Upper lobe of left lung (tissue), 6 donors: ENCODE data around the gene BEST3. TPM values are rescaled to one million over a fixed set of nuclear protein-coding genes. Genes with fewer than 3 reads are reported as not detected.

Experiments
- ATAC-seq, 2 donors: fragments of 200-7000 bp; cut with Tn5 transposase; one replicate each; pipeline ENCODE4 v1.9.1; 2022; ENCODE audit warnings: mild to moderate bottlenecking in 2 of 2, moderate library complexity in 2 of 2; ENCODE audit not compliant: low FRiP score in 2 of 2
- DNase-seq, 2 donors: peaks; one replicate each; pipeline ENCODE4 v3.0.0-alpha.2; 2019 to 2020
- H3K27ac ChIP-seq, 4 donors: fragments of 200-600 bp; sonication (generic); one replicate each; pipeline ENCODE4 v1.5.1; 2016 to 2019
- H3K27me3 ChIP-seq, 4 donors: fragments of 200-600 bp; sonication (generic); one replicate each; pipeline ENCODE4 v1.5.1; 2017 to 2019
- H3K36me3 ChIP-seq, 4 donors: fragments of 200-600 bp; sonication (generic); one replicate each; pipeline ENCODE4 v1.5.1; 2016 to 2019
- H3K4me1 ChIP-seq, 4 donors: fragments of 200-600 bp; sonication (generic); one replicate each; pipeline ENCODE4 v1.5.1; 2018 to 2019
- H3K4me3 ChIP-seq, 4 donors: fragments of 200-600 bp; sonication (generic); one replicate each; pipeline ENCODE4 v1.5.1; 2017 to 2019; ENCODE audit warnings: mild to moderate bottlenecking in 2 of 4, moderate library complexity in 1 of 4
- H3K9me3 ChIP-seq, 4 donors: fragments of 200-600 bp; sonication (generic); one replicate each; pipeline ENCODE4 v1.5.1; 2018 to 2019
- EP300 ChIP-seq, 4 donors: sonication (generic); formaldehyde crosslinking; IDR thresholded peaks; one replicate each; pipeline ENCODE4 v1.5.1; 2017; ENCODE audit warnings: antibody characterized with exemption in 4 of 4, control low read depth in 2 of 4
- POLR2A ChIP-seq, 4 donors: fragments of 450-650 bp; IDR thresholded peaks; one replicate each; pipeline ENCODE4 v1.5.1; 2016 to 2017; ENCODE audit warnings: antibody characterized with exemption in 4 of 4, mild to moderate bottlenecking in 2 of 4
- POLR2AphosphoS5 ChIP-seq, 2 donors: sonication (generic); formaldehyde crosslinking; IDR thresholded peaks; one replicate each; pipeline ENCODE4 v1.5.1; 2017; ENCODE audit warnings: antibody characterized with exemption in 2 of 2
- WGBS, 2 donors: methylation state at CpG; one replicate each; pipeline ENCODE4 v1.1.5; 2017 to 2018; 5-methylcytosine and 5-hydroxymethylcytosine counted together
- total RNA-seq, 6 donors: library from RNA; depleted of rRNA in 4 of 6; stranded (reverse); fragments of >200 nt in 4 of 6; gene quantifications; one replicate each; pipeline versions ENCODE4 v1.1.0 to v1.2.1, GENCODE V29; 2016 to 2021
- TF ChIP-seq, protein P1 (sequence below), 6 experiments: fragments of 450-650 bp in 4 of 6; fragments of 200-600 bp in 2 of 6; sonication (generic) in 2 of 6; IDR thresholded peaks; one replicate each; pipeline ENCODE4 v1.5.1; 2016 to 2019; ENCODE audit warnings: antibody characterized with exemption in 6 of 6
- donor health status: DM: no; HTN: no; CAD: no; lungs with moderate emphysema.
- donor health status: DM: no; HTN: yes; CAD: no; lungs with severe emphysema.

BEST3 gene
- total RNA-seq, 6 donors from 2014 or later, result not detected

DNA sequence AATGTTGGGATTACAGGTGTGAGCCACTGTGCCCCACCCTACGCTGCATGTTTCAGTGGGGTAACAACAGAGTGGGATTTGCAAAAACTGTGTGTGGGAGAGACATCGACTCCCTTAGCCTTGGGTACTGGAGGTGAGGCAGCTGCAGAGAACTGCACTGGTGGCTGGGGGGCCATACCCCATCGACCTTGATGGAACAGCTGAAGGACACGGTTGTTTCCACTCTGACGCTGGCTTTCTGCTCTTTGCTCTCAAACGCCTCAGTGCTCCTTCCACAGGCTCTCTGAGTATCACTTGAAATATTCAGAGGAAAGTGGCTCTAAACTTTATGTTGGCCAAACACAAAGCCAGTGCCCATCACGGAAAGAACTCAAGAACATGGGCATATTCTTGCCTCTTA is 57.6 kb downstream of the BEST3 start:
- TF ChIP-seq, protein P1, sequence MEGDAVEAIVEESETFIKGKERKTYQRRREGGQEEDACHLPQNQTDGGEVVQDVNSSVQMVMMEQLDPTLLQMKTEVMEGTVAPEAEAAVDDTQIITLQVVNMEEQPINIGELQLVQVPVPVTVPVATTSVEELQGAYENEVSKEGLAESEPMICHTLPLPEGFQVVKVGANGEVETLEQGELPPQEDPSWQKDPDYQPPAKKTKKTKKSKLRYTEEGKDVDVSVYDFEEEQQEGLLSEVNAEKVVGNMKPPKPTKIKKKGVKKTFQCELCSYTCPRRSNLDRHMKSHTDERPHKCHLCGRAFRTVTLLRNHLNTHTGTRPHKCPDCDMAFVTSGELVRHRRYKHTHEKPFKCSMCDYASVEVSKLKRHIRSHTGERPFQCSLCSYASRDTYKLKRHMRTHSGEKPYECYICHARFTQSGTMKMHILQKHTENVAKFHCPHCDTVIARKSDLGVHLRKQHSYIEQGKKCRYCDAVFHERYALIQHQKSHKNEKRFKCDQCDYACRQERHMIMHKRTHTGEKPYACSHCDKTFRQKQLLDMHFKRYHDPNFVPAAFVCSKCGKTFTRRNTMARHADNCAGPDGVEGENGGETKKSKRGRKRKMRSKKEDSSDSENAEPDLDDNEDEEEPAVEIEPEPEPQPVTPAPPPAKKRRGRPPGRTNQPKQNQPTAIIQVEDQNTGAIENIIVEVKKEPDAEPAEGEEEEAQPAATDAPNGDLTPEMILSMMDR (IDR thresholded peaks at IDR 0.05), result no peak
- TF ChIP-seq EP300 (IDR thresholded peaks at IDR 0.05) (no peak), POLR2A (IDR thresholded peaks at IDR 0.05) (no peak), POLR2AphosphoS5 (IDR thresholded peaks at IDR 0.05) (no peak)
- H3K36me3 ChIP-seq, result no peaks in the 10 kb centered on the region
- no peak overlapping the region for H3K4me3 ChIP-seq
- DNase-seq (no peak), ATAC-seq (no peak)
- no peaks in the 10 kb centered on the region for H3K27me3 ChIP-seq
- H3K4me1 ChIP-seq, result no peaks in the 10 kb centered on the region
- WGBS, 2 donors, result 80 to 83% methylated on average over 7 of the region's 7 CpGs
- H3K9me3 ChIP-seq, result no peaks in the 10 kb centered on the region
- no peak overlapping the region for H3K27ac ChIP-seq

DNA sequence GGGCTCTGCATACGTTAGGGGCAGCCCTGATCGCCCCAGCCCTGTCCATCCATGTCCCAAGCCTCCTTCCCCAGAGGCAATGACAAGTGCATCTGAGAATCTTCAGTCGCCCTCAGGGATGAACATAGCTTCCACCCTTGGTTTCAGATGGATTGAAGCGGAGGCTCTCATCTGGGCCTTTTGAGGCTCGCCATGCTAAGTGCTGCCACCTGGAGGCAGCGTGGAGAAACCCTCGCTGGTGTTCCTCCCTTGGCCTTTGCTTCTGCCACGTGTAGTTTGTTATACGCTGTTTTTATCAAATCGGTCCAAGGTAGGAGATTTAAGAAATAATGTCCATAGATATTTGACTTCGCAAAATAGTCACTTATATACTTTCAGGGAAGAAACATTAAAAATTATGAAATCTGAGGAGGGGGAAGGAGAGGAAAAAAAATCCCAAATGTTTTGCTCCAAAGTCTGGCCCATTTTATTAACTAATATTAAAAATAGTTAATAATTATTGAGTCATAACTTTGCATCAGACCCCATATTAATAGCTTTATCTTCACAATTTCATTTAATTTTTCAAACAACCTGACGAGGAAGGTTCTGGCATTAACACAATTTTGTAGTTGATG is 59.6 kb downstream of the BEST3 start:
- Histone ChIP-seq H3K27ac (no peak overlapping the region), H3K9me3 (no peaks in the 10 kb centered on the region), H3K36me3 (no peaks in the 10 kb centered on the region), H3K4me1 (no peaks in the 10 kb centered on the region), H3K4me3 (no peak overlapping the region), H3K27me3 (no peaks in the 10 kb centered on the region)
- peak; percentile 73 to 76 for ATAC-seq
- 27% methylated on average over 10 to 12 of the region's 12 CpGs for WGBS, 2 donors
- DNase-seq, result peak in 1 of 2 donors; percentile 51
- TF ChIP-seq EP300 (IDR thresholded peaks at IDR 0.05) (no peak), POLR2A (IDR thresholded peaks at IDR 0.05) (no peak), POLR2AphosphoS5 (IDR thresholded peaks at IDR 0.05) (no peak)
- TF ChIP-seq, protein P1 (IDR thresholded peaks at IDR 0.05), result peak; percentile 55 to 74 (median 66)

DNA sequence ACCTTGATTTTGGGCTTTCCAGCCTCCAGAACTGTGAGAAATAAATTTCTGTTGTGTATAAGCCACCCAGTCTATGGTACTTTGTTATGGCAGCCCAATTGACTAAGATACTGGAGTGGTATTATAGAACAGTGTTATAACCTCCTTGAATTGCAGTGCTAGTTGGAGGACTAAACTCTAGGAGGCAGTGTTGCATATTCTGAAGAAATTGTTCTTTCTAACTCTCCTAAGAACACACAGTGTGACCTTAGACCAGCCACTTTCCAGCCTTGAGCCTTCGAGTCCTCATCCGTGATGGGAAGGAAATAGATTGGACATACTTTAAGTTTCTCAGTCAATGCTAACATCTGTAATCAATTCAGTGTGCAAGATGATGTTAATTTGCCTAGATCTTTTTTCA is 66.0 kb downstream of the BEST3 start:
- H3K9me3 ChIP-seq, result no peaks in the 10 kb centered on the region
- no peak overlapping the region for H3K4me3 ChIP-seq
- H3K4me1 ChIP-seq, result no peaks in the 10 kb centered on the region
- no peak for ATAC-seq
- no peak for TF ChIP-seq POLR2A (IDR thresholded peaks at IDR 0.05)
- TF ChIP-seq, protein P1 (IDR thresholded peaks at IDR 0.05), result no peak
- no peak for TF ChIP-seq POLR2AphosphoS5 (IDR thresholded peaks at IDR 0.05)
- TF ChIP-seq EP300 (IDR thresholded peaks at IDR 0.05), result no peak
- no peaks in the 10 kb centered on the region for H3K27me3 ChIP-seq
- H3K27ac ChIP-seq, result no peak overlapping the region
- DNase-seq, result no peak
- H3K36me3 ChIP-seq, result no peaks in the 10 kb centered on the region
- WGBS, 2 donors, result 93 to 98% methylated on average over 2 of the region's 2 CpGs

DNA sequence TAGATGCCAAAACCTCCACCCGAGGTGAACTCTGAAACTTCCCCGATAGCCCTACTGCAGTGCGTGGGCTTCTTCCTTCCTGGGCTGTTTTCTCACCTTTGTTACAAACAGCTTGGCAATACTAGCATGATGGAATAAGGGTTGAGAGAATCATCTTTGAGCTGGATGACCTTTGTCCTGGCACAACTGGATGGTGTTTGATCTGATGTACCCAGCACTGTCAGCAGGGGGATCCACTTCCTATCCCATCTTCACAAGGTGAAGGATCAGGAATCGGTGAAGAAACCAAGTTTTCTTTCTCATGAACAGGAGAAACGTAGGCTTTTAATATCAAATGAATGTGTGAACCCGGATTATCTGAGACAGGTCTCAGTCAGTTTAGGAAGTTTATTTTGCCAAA is 68.9 kb downstream of the BEST3 start:
- H3K4me1 ChIP-seq, result no peaks in the 10 kb centered on the region
- DNase-seq (no peak), ATAC-seq (no peak)
- no peak overlapping the region for H3K4me3 ChIP-seq
- no peak overlapping the region for H3K27ac ChIP-seq
- H3K27me3 ChIP-seq, result no peaks in the 10 kb centered on the region
- TF ChIP-seq POLR2A (IDR thresholded peaks at IDR 0.05), result no peak
- TF ChIP-seq, protein P1 (IDR thresholded peaks at IDR 0.05), result no peak
- no peak for TF ChIP-seq POLR2AphosphoS5 (IDR thresholded peaks at IDR 0.05)
- TF ChIP-seq EP300 (IDR thresholded peaks at IDR 0.05), result no peak
- H3K36me3 ChIP-seq, result no peaks in the 10 kb centered on the region
- 82 to 88% methylated on average over 5 to 6 of the region's 6 CpGs for WGBS, 2 donors
- no peaks in the 10 kb centered on the region for H3K9me3 ChIP-seq

DNA sequence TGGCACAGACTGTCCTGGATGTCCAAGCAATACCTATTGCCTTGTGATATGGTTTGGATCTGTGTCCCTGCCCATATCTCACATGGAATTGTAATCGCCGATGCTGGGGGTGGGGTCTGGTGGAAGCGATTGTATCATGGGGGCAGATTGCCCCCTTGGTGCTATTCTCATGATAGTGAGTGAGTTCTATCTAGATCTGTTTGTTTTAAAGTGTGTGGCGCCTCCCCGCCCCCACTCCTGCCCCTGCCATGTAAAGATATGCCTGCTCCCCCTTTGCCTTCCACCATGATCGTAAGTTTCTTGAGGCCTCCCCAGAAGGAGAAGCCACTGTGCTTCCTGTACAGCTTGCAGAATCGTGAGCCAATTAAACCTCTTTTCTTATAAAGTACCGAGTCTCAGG is 71.6 kb downstream of the BEST3 start:
- 68 to 90% methylated on average over 8 of the region's 8 CpGs for whole genome bisulfite sequencing, 2 donors
- Histone ChIP-seq H3K9me3 (no peaks in the 10 kb centered on the region), H3K27me3 (no peaks in the 10 kb centered on the region), H3K36me3 (no peaks in the 10 kb centered on the region), H3K27ac (no peak overlapping the region), H3K4me3 (no peak overlapping the region), H3K4me1 (no peaks in the 10 kb centered on the region)
- DNase-seq, result no peak
- ATAC-seq, result no peak
- TF ChIP-seq EP300 (IDR thresholded peaks at IDR 0.05), result no peak
- TF ChIP-seq POLR2A (IDR thresholded peaks at IDR 0.05), result no peak
- TF ChIP-seq POLR2AphosphoS5 (IDR thresholded peaks at IDR 0.05), result no peak
- TF ChIP-seq, protein P1 (IDR thresholded peaks at IDR 0.05), result no peak
